ENCODE measurements around the gene TMEM184A. TPM values are rescaled to one million over a fixed set of nuclear protein-coding genes. Genes with fewer than 3 reads are reported as not detected.

TMEM184A gene
- total RNA-seq, 1 donor, result not detected

- TF ChIP-seq CTCF (IDR thresholded peaks at IDR 0.05; ENCODE audit: insufficient read depth, low read length), result no peak
- no peak overlapping the region for H3K4me3 ChIP-seq (ENCODE audit: low read depth, low read length)
- DNase-seq (ENCODE audit: low read depth), result no peak
Observed at GRCh38 chr7:1496531-1497292, 59.3 kb downstream of the TMEM184A start.

GRCh38 chr7:1495564-1496242 lies 60.3 kb downstream of the TMEM184A start:
- no peak for DNase-seq (ENCODE audit: low read depth)
- TF ChIP-seq CTCF (IDR thresholded peaks at IDR 0.05; ENCODE audit: insufficient read depth, low read length), result no peak
- no peak overlapping the region for H3K4me3 ChIP-seq (ENCODE audit: low read depth, low read length)

- no peak for DNase-seq (ENCODE audit: low read depth)
- no peak for TF ChIP-seq CTCF (IDR thresholded peaks at IDR 0.05; ENCODE audit: insufficient read depth, low read length)
- H3K4me3 ChIP-seq (ENCODE audit: low read depth, low read length), result no peak overlapping the region
Observed at GRCh38 chr7:1494866-1495563, 61.0 kb downstream of the TMEM184A start.

- no peak for TF ChIP-seq CTCF (IDR thresholded peaks at IDR 0.05; ENCODE audit: insufficient read depth, low read length)
- no peak for DNase-seq (ENCODE audit: low read depth)
- no peak overlapping the region for H3K4me3 ChIP-seq (ENCODE audit: low read depth, low read length)
Observed at GRCh38 chr7:1494447-1494846, 61.6 kb downstream of the TMEM184A start.

- no peak overlapping the region for H3K4me3 ChIP-seq (ENCODE audit: low read depth, low read length)
- no peak for DNase-seq (ENCODE audit: low read depth)
- TF ChIP-seq CTCF (IDR thresholded peaks at IDR 0.05; ENCODE audit: insufficient read depth, low read length), result no peak
Observed at GRCh38 chr7:1493571-1493970, 62.4 kb downstream of the TMEM184A start.

- no peak for DNase-seq (ENCODE audit: low read depth)
- TF ChIP-seq CTCF (IDR thresholded peaks at IDR 0.05; ENCODE audit: insufficient read depth, low read length), result no peak
- no peak overlapping the region for H3K4me3 ChIP-seq (ENCODE audit: low read depth, low read length)
Observed at GRCh38 chr7:1493129-1493528, 62.9 kb downstream of the TMEM184A start.
